ENCODE data around the gene PAXX.
A peak's percentile ranks its signal among the peaks of the same experiment; 100 is the strongest.

The PAXX gene

DNA sequence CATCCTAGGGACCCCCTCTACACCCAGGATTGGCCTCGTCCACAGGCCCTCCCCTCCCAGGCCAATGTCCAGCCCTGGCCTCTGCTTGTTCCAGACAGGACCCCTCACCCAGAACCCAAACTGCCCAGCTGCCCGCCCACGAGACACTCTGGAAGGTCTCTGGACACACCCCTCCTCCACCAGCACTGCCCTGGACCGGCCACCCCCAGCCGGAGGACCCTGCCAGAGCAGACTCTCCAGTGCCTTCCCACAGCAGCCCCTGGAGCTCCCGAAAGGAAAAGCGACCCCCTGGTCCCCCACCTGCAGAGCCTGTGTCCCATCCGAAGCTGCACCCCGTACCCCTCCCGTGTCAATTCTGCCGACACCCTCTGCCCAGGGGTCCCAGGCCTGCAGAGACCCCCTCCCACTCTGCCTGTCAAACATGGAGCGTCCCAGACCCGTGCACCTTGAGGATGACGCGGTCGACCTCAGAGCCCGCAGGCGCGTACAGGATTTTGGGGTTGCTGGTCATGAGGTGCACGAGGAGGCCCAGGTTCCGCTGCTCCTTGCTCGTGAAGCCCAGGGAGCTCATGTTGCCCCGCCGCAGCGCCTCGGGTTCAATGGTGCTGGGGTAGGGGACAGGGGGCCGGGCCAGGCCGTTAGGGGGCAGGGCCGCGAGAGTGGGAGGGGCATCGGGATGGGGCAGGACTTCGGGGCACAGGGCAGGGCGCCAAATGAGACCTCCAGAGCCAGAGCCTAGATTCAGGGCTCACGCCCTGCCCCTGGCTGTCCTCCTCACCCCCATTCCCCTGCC, 27.9 kb downstream of the PAXX start:
- TF ChIP-seq, protein P1, sequence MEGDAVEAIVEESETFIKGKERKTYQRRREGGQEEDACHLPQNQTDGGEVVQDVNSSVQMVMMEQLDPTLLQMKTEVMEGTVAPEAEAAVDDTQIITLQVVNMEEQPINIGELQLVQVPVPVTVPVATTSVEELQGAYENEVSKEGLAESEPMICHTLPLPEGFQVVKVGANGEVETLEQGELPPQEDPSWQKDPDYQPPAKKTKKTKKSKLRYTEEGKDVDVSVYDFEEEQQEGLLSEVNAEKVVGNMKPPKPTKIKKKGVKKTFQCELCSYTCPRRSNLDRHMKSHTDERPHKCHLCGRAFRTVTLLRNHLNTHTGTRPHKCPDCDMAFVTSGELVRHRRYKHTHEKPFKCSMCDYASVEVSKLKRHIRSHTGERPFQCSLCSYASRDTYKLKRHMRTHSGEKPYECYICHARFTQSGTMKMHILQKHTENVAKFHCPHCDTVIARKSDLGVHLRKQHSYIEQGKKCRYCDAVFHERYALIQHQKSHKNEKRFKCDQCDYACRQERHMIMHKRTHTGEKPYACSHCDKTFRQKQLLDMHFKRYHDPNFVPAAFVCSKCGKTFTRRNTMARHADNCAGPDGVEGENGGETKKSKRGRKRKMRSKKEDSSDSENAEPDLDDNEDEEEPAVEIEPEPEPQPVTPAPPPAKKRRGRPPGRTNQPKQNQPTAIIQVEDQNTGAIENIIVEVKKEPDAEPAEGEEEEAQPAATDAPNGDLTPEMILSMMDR (IDR thresholded peaks at IDR 0.05; ENCODE audit: extremely low read depth, missing control alignments), result no peak

GRCh38 chr9:137020771-137021567, 28.7 kb downstream of the PAXX start:
- DNase-seq (ENCODE audit: low spot score), result no peak
- TF ChIP-seq, protein P1 (IDR thresholded peaks at IDR 0.05; ENCODE audit: extremely low read depth, missing control alignments), result no peak

More for the DNA sequence above, 27.9 kb downstream of the PAXX start:
- no peak for DNase-seq (ENCODE audit: low spot score)

DNA sequence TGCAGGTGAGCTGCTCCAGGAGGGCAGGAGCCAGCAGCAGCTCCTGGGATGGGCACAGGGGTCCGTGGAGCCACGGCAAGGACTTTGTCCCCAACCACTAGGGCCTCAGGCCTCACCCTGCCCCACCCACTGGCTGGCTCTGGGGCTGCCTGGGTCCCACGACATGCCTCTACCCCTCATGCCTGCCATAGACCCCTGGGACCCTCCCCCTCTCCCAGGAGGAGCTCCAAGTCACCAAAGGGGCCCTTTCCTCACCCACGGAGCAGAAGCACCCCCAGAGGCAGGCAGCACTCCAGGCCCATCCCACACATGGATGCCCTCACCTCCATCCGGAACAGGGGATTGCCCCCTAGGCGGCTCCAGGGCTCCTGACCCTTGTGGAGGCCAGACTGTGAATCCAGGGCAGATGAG, 29.4 kb downstream of the PAXX start:
- TF ChIP-seq, protein P1 (IDR thresholded peaks at IDR 0.05; ENCODE audit: extremely low read depth, missing control alignments), result no peak
- no peak for DNase-seq (ENCODE audit: low spot score)

GRCh38 chr9:137021979-137022661, 29.9 kb downstream of the PAXX start:
- peak; percentile 73 for DNase-seq (ENCODE audit: low spot score)
- TF ChIP-seq, protein P1 (IDR thresholded peaks at IDR 0.05; ENCODE audit: extremely low read depth, missing control alignments), result no peak

DNA sequence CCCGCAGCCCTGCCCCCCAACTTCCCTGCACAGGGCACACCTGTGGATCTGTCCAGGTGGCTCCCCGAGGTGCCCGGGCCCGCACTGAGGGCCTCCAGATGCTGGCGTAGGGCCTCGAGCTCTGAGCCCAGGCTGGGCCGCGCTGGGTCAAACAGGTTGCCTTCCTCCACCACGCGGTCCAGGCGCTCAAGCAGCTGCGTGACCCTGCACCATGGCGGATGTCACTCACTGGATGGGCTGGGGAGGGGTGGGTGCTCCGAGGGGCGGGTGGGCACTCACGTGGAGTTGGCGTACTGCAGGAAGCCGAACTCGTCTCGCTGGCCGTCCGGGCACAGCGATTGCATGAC, 30.4 kb downstream of the PAXX start:
- DNase-seq (ENCODE audit: low spot score), result no peak
- TF ChIP-seq, protein P1 (IDR thresholded peaks at IDR 0.05; ENCODE audit: extremely low read depth, missing control alignments), result no peak

DNA sequence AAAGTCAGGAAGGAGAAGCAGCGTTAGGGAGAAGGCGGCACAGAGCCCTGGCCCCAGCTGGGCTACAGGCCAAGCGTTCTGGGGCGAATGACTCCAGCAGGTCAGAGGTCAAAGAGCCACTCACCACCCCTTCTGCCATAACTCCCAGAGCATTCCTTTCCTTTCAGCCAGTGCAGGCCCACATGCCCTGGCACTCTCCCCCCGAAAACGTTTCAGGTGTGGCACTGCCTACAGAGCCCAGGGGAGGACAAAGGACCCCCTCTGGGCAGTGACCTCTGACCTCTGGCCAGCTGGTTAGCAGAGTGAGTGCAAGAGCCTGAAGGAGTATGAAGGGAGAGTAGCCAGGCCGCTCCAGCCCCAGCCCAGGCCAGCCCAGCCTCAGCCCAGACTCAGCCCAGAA, 30.9 kb downstream of the PAXX start:
- TF ChIP-seq, protein P1 (IDR thresholded peaks at IDR 0.05; ENCODE audit: extremely low read depth, missing control alignments), result no peak
- no peak for DNase-seq (ENCODE audit: low spot score)

DNA sequence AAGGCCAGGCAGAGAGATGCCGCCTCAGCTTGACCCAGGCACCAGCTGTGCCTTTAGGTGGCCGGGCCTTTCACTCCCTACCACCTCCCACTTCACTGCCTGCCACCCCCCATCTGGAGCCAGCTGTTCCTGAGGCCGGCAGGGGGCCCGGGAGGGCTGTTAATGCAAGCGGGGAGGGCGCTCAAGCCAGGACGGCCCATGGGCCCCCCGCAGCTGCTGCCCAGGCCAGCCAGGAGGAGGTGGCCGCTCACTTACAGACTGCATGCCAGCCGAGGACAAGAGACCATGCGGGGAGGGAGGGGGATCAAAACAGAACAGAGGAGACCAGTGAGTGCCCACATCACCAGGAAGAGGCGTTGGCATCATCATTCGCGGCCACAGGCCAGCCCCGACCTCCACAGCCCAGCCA, 31.4 kb downstream of the PAXX start:
- no peak for DNase-seq (ENCODE audit: low spot score)
- TF ChIP-seq, protein P1 (IDR thresholded peaks at IDR 0.05; ENCODE audit: extremely low read depth, missing control alignments), result no peak
